ENCODE measurements around the gene GPR50.

DNA sequence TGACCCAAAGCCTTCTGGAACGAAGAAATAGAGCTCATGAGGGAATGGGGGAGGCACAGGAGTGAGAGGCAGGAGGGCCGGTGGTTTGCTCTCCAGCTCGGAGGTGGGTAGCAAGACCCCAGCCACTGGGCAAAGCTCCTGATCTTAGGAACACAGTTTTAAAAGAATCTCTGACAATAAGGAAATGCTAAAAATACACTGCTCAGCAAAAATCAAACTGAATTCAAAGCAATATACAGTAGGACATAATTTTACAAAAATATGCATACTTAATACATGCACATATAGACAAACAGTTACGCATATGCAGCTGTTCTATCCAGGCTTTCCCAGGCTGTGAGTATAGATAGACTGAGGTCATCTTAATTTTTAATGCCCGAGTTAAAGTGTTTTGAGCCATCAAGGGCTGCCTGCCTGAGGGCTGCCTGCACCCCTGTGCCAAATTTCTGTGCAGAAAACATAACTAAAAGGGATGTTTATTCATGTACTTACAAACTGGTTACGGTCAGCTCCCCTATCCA lies 6.9 kb downstream of the GPR50 start:
- TF ChIP-seq, protein P1, sequence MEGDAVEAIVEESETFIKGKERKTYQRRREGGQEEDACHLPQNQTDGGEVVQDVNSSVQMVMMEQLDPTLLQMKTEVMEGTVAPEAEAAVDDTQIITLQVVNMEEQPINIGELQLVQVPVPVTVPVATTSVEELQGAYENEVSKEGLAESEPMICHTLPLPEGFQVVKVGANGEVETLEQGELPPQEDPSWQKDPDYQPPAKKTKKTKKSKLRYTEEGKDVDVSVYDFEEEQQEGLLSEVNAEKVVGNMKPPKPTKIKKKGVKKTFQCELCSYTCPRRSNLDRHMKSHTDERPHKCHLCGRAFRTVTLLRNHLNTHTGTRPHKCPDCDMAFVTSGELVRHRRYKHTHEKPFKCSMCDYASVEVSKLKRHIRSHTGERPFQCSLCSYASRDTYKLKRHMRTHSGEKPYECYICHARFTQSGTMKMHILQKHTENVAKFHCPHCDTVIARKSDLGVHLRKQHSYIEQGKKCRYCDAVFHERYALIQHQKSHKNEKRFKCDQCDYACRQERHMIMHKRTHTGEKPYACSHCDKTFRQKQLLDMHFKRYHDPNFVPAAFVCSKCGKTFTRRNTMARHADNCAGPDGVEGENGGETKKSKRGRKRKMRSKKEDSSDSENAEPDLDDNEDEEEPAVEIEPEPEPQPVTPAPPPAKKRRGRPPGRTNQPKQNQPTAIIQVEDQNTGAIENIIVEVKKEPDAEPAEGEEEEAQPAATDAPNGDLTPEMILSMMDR (IDR thresholded peaks at IDR 0.05; ENCODE audit: poor library complexity, severe bottlenecking), result no peak
- TF ChIP-seq MXI1 (conservative IDR thresholded peaks at IDR 0.05; ENCODE audit: poor library complexity, severe bottlenecking) (no peak), EP300 (conservative IDR thresholded peaks at IDR 0.05; ENCODE audit: poor library complexity, severe bottlenecking) (no peak), POLR2AphosphoS5 (IDR thresholded peaks at IDR 0.05) (no peak), EZH2 (IDR thresholded peaks at IDR 0.05; ENCODE audit: borderline replicate concordance, insufficient read depth, low read length, poor library complexity, severe bottlenecking) (no peak), RAD21 (conservative IDR thresholded peaks at IDR 0.05) (no peak), SMC3 (conservative IDR thresholded peaks at IDR 0.05; ENCODE audit: poor library complexity) (no peak)
- TF ChIP-seq, protein P2, sequence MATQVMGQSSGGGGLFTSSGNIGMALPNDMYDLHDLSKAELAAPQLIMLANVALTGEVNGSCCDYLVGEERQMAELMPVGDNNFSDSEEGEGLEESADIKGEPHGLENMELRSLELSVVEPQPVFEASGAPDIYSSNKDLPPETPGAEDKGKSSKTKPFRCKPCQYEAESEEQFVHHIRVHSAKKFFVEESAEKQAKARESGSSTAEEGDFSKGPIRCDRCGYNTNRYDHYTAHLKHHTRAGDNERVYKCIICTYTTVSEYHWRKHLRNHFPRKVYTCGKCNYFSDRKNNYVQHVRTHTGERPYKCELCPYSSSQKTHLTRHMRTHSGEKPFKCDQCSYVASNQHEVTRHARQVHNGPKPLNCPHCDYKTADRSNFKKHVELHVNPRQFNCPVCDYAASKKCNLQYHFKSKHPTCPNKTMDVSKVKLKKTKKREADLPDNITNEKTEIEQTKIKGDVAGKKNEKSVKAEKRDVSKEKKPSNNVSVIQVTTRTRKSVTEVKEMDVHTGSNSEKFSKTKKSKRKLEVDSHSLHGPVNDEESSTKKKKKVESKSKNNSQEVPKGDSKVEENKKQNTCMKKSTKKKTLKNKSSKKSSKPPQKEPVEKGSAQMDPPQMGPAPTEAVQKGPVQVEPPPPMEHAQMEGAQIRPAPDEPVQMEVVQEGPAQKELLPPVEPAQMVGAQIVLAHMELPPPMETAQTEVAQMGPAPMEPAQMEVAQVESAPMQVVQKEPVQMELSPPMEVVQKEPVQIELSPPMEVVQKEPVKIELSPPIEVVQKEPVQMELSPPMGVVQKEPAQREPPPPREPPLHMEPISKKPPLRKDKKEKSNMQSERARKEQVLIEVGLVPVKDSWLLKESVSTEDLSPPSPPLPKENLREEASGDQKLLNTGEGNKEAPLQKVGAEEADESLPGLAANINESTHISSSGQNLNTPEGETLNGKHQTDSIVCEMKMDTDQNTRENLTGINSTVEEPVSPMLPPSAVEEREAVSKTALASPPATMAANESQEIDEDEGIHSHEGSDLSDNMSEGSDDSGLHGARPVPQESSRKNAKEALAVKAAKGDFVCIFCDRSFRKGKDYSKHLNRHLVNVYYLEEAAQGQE (IDR thresholded peaks at IDR 0.05; ENCODE audit: borderline replicate concordance), result no peak

Measured in neural cell (in vitro differentiated cells).